ENCODE measurements around the gene ATP6V1G3.
"Not testable (repeated sequence)": the region's sequence is repeated elsewhere in the genome, so short reads cannot be mapped to it uniquely, and the experiment has no call there.

Gene ATP6V1G3, protein sequence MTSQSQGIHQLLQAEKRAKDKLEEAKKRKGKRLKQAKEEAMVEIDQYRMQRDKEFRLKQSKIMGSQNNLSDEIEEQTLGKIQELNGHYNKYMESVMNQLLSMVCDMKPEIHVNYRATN

DNA sequence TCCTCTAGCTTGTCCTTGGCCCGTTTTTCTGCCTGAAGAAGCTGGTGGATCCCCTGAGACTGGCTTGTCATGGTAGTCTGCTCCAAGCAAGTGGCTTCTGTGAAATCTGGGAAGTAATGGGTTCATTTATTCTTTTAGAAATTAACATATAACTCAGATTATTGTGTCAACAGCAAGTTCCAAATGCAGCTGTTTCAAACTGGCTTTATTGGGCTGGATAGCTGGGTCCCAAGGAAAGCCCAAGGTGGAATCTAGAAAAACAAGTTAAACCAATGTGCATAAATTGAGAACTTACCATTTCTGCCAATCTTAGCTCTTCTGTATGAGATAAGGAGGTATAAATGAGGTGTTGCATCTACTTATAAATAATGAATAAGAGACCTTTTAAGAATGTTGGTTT lies at the start of gene ATP6V1G3:
Gene ATP6V1G3 (minus strand): TSS at position 101 of the 400 bp plus-strand sequence. CDS start 30 bp downstream, at position 71.
- no peak for DNase-seq (ENCODE audit: low read depth)

DNA sequence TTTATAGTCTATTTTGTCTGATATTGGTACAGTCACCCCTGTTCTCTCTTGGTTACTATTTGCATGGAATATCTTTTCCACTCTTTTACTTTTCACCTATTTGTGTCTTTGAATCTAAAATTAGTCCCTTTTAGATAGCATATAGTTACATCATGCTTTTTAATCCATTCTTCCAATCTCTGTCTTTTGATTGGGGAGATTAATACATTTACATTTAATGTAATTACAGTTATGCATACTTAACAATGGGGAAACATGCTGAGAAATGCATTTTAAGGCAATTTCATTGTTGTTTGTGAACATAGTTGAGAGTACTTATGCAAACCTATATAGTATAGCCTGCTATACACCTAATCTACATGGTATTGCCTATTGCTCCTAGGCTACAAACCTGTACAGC lies 48.4 kb upstream of the ATP6V1G3 start:
- DNase-seq (ENCODE audit: low read depth), result no peak

DNA sequence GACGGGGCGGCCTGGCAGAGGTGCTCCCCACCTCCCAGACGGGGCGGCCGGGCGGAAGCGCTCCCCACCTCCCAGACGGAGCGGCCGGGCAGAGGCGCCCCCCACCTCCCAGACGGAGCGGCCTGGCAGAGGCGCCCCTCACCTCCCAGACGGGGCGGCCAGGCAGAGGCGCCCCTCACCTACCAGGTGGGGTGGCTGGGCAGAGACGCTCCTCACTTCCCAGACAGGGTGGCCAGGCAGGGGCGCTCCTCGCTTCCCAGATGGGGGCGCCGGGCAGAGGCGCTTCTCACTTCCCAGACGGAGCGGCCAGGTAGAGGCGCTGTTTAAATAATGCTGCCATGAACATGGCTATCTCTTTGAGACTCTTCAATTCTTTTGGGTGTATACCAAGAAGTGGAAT lies 43.7 kb upstream of the ATP6V1G3 start:
- no peak for DNase-seq (ENCODE audit: low read depth)

DNA sequence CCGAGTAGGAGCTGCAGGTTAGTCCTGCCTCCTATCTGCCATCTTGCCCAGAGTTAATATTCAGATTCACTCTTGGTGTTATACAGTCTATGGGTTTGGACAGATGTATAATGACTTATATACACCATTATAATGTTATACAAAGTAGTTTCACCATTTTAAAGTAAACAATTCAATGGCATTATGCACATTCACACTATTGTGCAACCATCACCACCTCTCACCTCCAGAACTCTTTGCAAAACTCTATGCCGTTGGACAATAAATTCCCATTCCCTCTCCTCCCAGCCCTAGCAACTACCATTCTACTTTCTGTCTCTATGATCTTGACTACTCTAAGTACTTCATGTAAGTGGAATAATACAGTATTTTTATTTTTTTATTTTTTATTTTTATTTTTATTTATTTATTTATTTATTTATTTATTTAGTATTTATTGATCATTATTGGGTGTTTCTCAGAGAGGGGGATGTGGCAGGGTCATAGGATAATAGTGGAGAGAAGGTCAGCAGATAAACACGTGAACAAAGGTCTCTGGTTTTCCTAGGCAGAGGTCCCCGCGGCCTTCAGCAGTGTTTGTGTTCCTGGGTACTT lies 42.8 kb upstream of the ATP6V1G3 start:
- DNase-seq (ENCODE audit: low read depth), result not testable (repeated sequence)

DNA sequence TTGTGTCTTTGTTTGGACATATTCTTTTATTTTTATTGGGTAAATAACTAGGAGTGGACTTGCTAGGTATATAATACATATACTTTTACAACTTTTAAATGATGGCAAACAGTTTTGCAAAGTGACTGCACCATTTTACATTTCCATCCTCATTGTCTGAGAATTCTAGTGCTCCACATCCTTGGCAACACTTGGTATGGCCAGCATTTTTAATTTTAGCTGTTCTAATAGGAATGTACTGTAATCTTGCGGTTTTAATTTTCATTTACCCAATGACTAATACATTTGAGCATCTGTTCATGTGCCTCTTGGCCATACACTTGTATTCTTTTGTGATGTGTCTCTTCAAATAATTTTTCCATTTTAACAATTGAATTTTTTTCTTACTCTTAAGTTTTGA lies 37.0 kb upstream of the ATP6V1G3 start:
- DNase-seq (ENCODE audit: low read depth), result peak; percentile 16

DNA sequence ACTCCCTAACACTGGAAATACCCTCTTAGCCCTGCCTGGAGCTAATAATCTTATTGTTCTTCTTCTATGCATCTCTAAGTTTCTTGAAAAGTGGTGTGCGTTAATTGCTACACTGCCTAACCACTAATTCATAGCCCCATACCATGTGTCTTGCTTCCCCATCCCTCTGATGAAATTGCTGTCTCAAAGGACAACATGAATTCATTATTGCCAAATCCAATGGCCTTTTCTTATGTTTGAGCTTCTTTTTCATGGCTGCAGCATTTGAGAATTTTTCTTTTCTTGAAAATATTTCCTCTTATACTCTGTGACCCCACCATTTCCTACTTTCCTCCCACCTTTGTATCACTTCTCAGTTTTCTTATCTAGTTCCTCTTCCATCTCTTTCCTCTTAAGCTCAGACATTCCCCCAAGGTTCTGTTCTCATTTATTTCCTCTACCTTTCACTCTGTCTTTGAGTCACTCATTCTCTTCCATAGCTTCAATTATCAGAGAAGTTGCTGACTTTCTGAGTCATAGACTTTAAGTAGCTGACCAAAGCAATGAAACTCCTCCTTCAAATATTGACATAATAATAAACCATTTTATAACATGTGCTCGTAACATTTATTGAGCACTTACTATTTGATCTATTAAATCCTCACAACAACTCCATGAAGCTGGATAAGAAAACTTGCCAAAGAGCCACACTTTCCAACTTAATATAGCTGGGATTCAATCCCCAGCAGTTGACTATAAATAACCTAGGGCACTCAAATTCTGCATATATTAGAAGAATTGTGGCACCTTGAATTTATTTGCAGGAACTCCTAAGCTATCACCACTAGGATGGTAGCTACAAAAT lies 35.5 kb upstream of the ATP6V1G3 start:
- DNase-seq (ENCODE audit: low read depth), result no peak

DNA sequence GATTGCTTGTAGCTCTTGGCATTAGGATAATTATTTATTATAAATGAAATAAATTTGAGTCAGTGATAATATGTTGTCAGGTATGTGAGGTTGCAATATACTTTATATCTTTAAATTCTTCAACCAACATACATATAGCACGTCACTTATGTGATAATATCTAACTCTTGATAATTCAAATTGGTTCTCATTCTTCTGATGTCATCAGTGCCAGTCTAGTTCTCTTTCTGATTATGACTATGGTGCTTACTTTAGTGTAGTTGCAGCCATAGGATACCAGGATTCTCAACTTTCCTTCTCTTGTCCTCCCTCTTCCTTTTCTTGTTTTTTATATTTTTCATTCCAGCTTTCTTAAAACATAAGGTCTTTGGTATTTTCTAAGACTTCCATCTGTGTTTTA lies 34.8 kb upstream of the ATP6V1G3 start:
- DNase-seq (ENCODE audit: low read depth), result no peak

DNA sequence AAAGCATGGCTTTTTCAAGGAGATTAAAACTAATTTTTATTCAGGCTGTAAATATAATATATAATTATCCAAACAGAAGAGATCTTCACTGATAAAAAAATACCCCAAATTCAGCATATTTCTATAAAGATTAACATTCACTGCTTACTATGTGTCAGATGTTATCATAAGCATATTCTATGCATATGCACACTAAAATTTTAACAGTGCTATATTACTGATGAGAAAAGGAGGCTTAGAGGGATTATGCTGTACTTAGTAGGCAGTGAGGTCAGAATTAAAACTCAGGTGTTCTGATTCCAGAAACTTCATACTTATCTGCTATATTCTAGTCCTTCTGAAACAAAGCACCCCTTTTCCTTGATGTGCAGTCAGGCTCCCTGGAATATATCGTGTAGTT lies 33.8 kb upstream of the ATP6V1G3 start:
- no peak for DNase-seq (ENCODE audit: low read depth)

DNA sequence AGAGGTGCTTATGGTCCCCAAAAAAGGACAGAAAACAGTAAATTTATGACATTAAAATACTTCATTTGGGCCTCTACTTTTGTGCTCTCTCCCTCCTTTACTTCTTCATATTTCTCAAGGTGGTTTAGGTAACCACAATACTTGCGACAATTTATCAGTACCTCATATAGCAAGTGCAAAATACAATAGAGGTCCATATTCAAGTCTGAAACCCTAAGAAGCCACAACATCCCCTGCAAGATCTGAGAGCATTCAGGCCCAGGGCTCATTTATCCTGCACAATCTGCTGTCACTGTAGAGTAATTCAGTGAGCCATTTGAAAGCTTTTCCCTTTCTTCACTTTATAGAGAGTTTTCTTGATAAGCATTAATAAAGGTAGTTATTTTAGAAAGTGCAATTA lies 24.2 kb upstream of the ATP6V1G3 start:
- DNase-seq (ENCODE audit: low read depth), result no peak

DNA sequence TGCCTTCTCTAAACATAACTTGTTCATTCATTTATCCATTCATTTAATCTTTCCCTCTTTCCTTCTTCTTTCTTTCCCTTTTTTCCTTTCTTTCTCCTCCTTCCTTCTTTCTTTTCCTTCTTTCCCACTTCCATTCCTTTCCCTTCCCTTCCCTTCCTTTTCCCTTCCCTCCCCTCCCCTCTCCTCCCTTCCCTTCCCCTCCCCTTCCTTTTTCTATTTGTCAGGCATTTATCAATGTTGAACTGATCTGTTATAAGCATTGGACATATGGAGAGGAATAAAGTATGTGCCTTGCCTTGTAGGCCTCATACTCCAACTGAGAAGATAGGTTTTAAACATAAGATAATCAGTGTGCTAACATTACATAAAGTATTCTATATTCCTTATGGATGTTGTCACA lies 23.7 kb upstream of the ATP6V1G3 start:
- DNase-seq (ENCODE audit: low read depth), result no peak

DNA sequence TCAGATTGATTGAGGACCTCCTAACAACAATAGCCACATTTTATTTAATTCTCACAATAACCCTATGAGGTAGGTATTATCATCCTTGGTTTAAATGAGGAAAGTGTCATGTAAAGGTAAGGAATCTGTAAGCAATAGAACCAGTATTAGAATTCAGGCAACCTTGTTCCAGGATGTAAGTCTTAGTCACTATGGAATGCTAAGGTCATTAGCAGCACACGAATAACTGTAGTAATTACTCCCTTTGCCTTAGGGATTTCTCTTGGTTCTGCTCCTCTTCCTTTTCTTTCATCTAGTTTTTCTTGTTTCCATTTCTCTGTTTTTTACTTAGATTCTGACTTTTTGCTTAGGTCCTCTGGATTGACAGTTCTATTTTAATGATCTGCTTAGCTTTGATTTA lies 23.1 kb upstream of the ATP6V1G3 start:
- no peak for DNase-seq (ENCODE audit: low read depth)

DNA sequence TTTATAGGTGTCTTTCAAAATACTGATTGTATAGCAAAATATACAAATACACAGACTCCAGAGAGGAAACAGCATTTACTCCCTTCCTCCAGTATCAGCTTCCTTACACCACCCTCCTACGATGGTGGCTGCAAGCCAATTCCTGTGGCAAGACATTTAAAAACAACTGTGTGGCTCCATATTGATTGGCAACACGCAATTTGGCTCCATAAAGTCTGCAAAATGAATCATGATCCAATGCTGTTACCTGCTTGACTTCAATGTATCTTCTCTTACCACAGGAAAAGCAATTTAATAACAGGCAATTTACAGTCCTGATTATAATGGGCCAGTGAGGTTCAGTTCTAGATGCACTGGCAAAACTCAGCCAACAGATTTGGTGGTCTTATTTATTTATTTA lies 19.7 kb upstream of the ATP6V1G3 start:
- no peak for DNase-seq (ENCODE audit: low read depth)

DNA sequence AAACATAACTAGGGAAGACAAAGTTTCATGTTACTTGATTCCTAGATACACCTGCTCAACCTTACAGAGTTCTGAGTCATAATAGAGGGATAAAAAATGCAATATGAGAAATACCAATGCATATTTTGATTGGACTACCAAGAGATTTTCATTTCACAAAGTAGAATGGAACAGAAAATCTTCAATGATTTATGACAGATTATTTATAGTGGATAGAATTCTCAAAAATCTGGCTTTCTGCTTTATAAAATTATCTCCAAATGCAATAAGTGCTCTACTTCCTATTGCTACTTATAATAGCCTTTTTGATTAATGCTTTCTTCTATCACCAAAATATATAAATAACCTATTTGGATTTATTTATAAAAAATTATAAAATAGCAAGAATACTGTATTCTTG lies 18.9 kb upstream of the ATP6V1G3 start:
- no peak for DNase-seq (ENCODE audit: low read depth)

DNA sequence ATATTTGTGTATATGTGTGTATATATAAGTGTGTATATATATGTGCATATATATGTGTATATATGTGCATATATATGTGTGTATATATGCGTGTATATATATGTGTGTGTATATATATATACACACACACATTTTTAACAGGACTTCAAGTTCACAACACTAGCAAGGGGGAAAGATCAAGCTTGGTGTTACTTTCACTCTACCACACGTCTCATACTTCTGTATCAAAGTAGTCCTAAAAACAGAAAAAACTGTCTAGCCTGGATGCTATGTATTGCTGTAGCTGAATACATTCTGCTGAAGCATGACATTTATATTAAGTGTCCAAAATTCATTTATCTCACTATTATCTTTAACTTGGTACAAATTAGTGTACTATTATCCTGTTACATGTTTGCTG lies 17.9 kb upstream of the ATP6V1G3 start:
- DNase-seq (ENCODE audit: low read depth), result no peak

DNA sequence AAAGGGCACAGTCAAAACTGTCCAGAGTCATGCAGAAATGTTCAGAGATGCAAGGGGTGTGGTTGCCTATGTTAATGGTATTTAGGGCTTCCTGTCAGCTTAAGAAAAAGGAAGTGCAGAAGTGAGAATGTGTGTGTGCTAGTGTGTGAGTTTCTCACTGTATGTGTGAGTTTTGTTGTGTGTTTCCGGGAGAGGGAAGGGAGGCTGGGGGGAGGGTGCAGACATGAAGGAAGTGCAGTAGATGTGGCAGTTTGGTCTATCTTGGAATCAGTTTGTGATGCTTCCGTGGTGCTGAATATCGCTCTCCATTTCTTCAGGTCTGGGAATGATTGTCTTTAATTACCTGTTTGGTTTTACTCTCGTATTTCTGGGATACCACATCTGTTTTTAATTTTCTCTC lies 16.5 kb upstream of the ATP6V1G3 start:
- DNase-seq (ENCODE audit: low read depth), result no peak

DNA sequence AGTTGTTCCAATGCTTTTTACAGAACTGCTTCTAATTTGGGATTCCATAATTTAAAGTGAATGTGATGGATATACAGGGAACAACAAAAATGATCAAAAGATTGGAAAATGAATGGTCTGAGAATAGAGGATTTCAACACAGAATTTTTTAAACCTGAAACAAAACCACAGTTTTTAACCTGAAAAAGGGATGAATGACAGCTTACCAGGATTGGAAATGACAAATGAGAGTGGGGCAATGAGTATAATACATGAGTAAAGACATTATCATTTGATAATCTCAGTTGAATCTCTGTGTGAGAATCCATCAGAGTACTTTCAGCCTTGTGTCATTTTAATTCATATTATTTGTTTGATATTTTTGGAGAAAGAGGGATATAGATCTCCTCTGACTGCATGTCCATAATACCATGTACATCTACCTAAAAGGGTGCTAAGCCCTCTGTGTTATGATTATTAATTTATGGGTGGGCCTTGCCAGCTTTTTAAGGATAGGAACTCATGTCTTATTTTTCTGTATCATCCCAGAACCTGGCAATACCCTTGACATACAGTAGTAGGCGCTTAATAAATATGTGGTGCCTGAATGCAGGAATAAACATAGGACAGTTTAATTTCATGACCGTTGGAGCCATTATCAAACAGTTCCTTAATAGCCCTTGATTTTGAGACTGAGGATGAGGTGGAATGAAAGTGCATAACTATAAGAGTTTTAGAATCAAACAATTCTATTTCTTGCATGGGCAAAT lies 12.4 kb upstream of the ATP6V1G3 start:
- DNase-seq (ENCODE audit: low read depth), result no peak

DNA sequence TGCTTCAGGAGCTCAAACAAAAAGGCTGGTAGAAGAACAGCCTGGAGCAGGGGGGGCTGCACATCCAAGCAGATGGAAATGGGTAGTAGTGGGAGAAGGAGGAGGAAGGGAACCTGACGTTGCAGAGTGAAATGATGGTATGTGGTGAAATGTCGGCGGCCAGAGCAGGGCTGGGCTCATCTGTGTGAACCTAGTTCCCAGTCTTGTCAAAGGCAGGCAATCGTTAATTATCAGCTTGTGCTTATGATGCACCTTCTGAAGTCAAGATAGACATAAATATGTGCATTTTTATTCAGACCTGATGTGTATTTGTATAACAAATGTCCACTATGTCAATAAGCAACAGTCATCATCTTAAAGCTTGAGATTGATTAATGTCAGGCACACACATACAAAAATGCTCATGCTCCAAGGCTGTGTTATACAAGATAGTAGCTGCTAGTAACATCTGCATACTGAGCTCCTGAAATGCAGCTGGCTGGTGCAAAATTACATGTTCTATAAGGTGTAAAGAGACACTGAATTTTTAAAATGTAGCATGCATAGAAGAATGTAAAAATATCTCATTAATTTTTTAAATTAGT lies 10.6 kb upstream of the ATP6V1G3 start:
- DNase-seq (ENCODE audit: low read depth), result no peak

DNA sequence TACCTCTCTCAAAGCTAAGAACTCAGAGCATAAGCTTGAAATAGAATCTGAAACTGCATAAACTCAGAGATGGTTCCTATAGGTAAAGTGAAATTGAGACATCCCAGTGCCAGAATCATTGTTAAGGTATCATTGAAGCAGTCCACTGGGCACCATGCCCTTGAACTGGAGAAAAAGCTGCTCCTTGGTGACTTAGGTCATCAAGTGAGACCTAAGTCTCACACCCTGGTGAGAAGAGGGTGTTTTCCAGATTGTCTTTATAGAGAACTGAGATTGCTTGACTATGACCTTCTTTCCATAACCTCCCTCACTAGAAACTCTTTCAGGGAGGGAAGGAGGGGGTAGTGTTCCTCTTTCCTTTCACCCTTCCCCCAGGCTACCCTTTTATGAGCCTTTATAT lies 9.4 kb upstream of the ATP6V1G3 start:
- DNase-seq (ENCODE audit: low read depth), result no peak

DNA sequence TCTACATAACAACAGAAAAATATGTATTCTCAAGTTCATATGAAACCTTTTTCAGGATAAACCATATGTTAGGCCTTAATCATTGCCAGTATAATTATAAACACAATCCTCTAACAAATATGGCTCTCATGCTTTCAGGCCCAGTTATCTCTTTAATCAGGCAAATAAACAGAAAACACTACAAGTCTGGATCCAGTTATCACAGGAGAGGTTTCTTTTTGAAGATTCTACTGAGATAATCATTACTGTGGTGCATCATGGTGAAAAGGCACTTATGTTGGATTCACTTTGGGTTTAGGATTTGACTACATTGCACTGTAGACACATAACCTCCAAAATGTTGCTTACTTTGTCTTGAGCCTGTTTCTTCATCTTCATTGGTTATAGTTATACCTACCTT lies 8.4 kb upstream of the ATP6V1G3 start:
- no peak for DNase-seq (ENCODE audit: low read depth)

DNA sequence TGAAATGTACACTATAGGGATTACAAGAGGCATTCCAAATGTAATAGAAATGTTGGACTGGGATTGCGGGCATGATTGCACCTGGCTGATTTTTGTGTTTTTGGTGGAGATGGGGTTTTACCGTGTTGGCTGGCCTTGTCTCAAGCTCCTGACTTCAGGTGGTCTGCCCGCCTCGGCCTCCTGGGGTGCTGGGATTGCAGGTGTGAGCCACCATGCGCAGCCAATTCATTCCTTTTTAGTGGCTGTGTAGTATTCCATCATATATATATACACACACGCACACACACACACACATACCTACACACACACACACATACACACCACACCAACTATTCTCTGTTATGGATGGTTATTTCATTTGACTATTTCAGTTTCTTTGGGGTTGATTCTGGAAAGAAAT lies 4.7 kb upstream of the ATP6V1G3 start:
- no peak for DNase-seq (ENCODE audit: low read depth)

DNA sequence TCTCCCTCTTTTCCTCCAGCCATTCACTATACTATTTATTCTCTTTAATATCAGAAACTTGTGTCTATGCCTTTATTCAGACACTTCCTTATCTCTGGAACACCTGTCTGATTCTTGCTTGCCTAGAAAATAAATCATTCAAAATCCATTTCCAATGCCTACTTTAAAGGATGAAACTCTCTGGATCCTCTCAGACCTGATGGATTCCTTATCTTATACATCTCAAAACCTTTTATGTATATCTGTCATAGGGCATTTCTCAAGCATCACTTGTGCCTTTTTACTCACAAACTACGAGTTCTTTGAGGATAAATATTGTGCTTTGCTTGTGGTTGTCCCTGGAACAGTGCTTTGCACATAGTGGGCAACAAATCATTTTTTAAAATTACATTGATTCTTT lies 3.8 kb upstream of the ATP6V1G3 start:
- no peak for DNase-seq (ENCODE audit: low read depth)

DNA sequence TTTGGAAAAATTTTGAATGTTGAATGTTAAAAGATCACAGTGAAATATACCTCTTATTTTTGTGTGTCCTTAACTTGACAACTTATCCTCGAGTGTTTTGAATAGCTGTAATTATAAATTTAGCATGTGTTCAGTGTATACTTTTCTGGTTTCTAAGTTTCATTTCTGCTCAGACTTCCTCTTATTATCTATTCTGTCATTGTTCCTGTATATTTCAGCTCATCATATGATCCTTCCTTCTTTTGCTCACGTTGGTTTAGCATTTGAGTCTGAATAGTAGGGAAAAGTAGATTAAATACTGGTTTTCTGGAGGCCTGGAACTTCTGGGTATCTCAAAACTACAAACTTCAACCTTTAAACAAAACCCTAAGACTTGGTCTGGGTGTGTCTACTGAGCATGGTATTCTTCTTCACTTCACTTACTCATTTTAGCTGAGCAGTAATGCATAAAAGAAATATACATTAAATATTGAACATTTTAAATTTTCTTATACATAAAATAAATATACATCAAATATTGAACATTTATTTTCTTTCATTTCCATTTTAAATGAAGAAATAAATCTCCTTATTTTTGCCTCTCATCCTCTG lies 3.3 kb upstream of the ATP6V1G3 start:
- no peak for DNase-seq (ENCODE audit: low read depth)
